Chondrocyte (in vitro differentiated cells): ENCODE measurements around the gene ANKRD33. TPM values are rescaled to one million over a fixed set of nuclear protein-coding genes. Genes with fewer than 3 reads are reported as not detected.

Experiments used
- DNase-seq: peaks from one replicate; pipeline ENCODE4 v3.0.0; 2021; ENCODE audit warnings: mixed read lengths, low spot score
- H3K27ac Mint-ChIP-seq: one replicate; pipeline ENCODE4 v1.8.0; 2021; ENCODE audit warnings: mild to moderate bottlenecking, moderate library complexity, mixed read lengths; ENCODE audit not compliant: unreplicated experiment
- H3K27me3 Mint-ChIP-seq: 2 replicates; pipeline ENCODE4 v1.8.0; 2021; ENCODE audit warnings: low read depth, mixed read lengths
- H3K36me3 Mint-ChIP-seq: 2 replicates; pipeline ENCODE4 v1.8.0; 2021; ENCODE audit warnings: low read depth, mixed read lengths
- H3K4me1 Mint-ChIP-seq: 2 replicates; pipeline ENCODE4 v1.8.0; 2021; ENCODE audit warnings: low read depth, mild to moderate bottlenecking, mixed read lengths
- H3K4me3 Mint-ChIP-seq: one replicate; pipeline ENCODE4 v1.8.0; 2021; ENCODE audit warnings: mild to moderate bottlenecking, moderate library complexity, mixed read lengths; ENCODE audit not compliant: unreplicated experiment
- H3K9me3 Mint-ChIP-seq: 2 replicates; pipeline ENCODE4 v1.8.0; 2021; ENCODE audit warnings: low read depth, mixed read lengths
- CTCF ChIP-seq: fragments of 200-600 bp; sonication (generic); IDR thresholded peaks from 2 replicates; pipeline ENCODE4 v1.5.0; 2021; ENCODE audit warnings: antibody characterized with exemption, mild to moderate bottlenecking, moderate library complexity
- long read RNA-seq: library from polyadenylated mRNA; stranded (forward); transcript quantifications from one replicate; pipeline ENCODE4 v2.0.0, GENCODE V29; 2021
- total RNA-seq: library from RNA; stranded (reverse); gene quantifications from 3 replicates; pipeline ENCODE4 v1.2.1, GENCODE V29; 2021

The ANKRD33 gene
- not detected in 3 replicates for total RNA-seq
- long read RNA-seq, result 0 reads

GRCh38 chr12:51887476-51888315, at the start of gene ANKRD33:
Gene ANKRD33 (plus strand): TSS chr12:51888103. CDS start chr12:51888187, 84 bp downstream.
- no peak within 1 kb of the TSS for H3K27ac Mint-ChIP-seq
- no peaks in the 10 kb centered on the region for H3K9me3 Mint-ChIP-seq
- H3K36me3 Mint-ChIP-seq, result peaks cover 1% of the 10 kb centered on the region
- peak; percentile 81 for DNase-seq
- H3K4me1 Mint-ChIP-seq, result peaks cover 10% of the 10 kb centered on the region
- no peak within 1 kb of the TSS for H3K4me3 Mint-ChIP-seq
- no peak for TF ChIP-seq CTCF
- no peaks in the 10 kb centered on the region for H3K27me3 Mint-ChIP-seq

GRCh38 chr12:51838762-51839161, 49.1 kb upstream of the ANKRD33 start:
- TF ChIP-seq CTCF, result no peak
- peaks cover 47% of the 10 kb centered on the region for H3K27me3 Mint-ChIP-seq
- H3K4me1 Mint-ChIP-seq, result no peaks in the 10 kb centered on the region
- no peaks in the 10 kb centered on the region for H3K36me3 Mint-ChIP-seq
- H3K4me3 Mint-ChIP-seq, result no peak overlapping the region
- no peak for DNase-seq
- H3K27ac Mint-ChIP-seq, result no peak overlapping the region
- H3K9me3 Mint-ChIP-seq, result no peaks in the 10 kb centered on the region

- Mint-ChIP-seq H3K4me3 (no peak overlapping the region), H3K36me3 (no peaks in the 10 kb centered on the region), H3K4me1 (no peaks in the 10 kb centered on the region), H3K27ac (no peak overlapping the region), H3K27me3 (peaks cover 49% of the 10 kb centered on the region), H3K9me3 (no peaks in the 10 kb centered on the region)
- TF ChIP-seq CTCF, result no peak
- no peak for DNase-seq
Observed at GRCh38 chr12:51839310-51839947, 48.5 kb upstream of the ANKRD33 start.

- Mint-ChIP-seq H3K27ac (no peak overlapping the region), H3K27me3 (peaks cover 55% of the 10 kb centered on the region), H3K9me3 (no peaks in the 10 kb centered on the region), H3K4me1 (no peaks in the 10 kb centered on the region), H3K4me3 (no peak overlapping the region), H3K36me3 (no peaks in the 10 kb centered on the region)
- TF ChIP-seq CTCF, result no peak
- DNase-seq, result no peak
Observed at GRCh38 chr12:51840966-51841365, 46.9 kb upstream of the ANKRD33 start.

GRCh38 chr12:51841727-51842126, 46.2 kb upstream of the ANKRD33 start:
- Mint-ChIP-seq H3K27me3 (peaks cover 56% of the 10 kb centered on the region), H3K27ac (no peak overlapping the region), H3K9me3 (no peaks in the 10 kb centered on the region), H3K4me1 (peaks cover 2% of the 10 kb centered on the region), H3K36me3 (no peaks in the 10 kb centered on the region), H3K4me3 (no peak overlapping the region)
- no peak for TF ChIP-seq CTCF
- DNase-seq, result no peak
